HFFc6 (cell line): ENCODE data around the gene CIB1. TPM values are rescaled to one million over a fixed set of nuclear protein-coding genes. Genes with fewer than 3 reads are reported as not detected.

Source experiments
- DNase-seq: peaks from one replicate; pipeline ENCODE4 v3.0.0-alpha.2; 2018
- H3K27ac Mint-ChIP-seq: 2 replicates; pipeline ENCODE4 v1.8.0; 2020; ENCODE audit warnings: mild to moderate bottlenecking, mixed read lengths
- H3K27me3 Mint-ChIP-seq: 2 replicates; pipeline ENCODE4 v1.8.0; 2021; ENCODE audit warnings: mild to moderate bottlenecking, moderate library complexity, mixed read lengths; ENCODE audit not compliant: insufficient read depth
- H3K36me3 Mint-ChIP-seq: 2 replicates; pipeline ENCODE4 v1.8.0; 2021; ENCODE audit warnings: low read depth, mixed read lengths
- H3K4me1 Mint-ChIP-seq: 2 replicates; pipeline ENCODE4 v1.8.0; 2020; ENCODE audit warnings: low read depth, mixed read lengths
- H3K4me3 Mint-ChIP-seq: 2 replicates; pipeline ENCODE4 v1.8.0; 2020; ENCODE audit warnings: mild to moderate bottlenecking, moderate library complexity, mixed read lengths
- H3K9me3 Mint-ChIP-seq: 2 replicates; pipeline ENCODE4 v1.8.0; 2020; ENCODE audit warnings: mild to moderate bottlenecking, mixed read lengths
- CTCF ChIP-seq: fragments of 200-600 bp; sonication (generic); IDR thresholded peaks from 2 replicates; pipeline ENCODE4 v1.5.0; 2021; ENCODE audit warnings: antibody characterized with exemption, mild to moderate bottlenecking
- total RNA-seq, 6 experiments: library from RNA; stranded (reverse); fragmentation: NEBNext Ultra II Directional; extraction: Animal tissue kit (Norgen Biotek cat#: 25700); gene quantifications; 2 replicates in 1 of 6; 3 replicates in 5 of 6; pipeline ENCODE4 v1.2.3, GENCODE V29; 2021

CIB1 gene
- total RNA-seq, 6 experiments from 2014 or later: 73.5 to 82.2 (median 76.9) TPM

GRCh38 chr15:90208356-90208755 is 25.4 kb downstream of the CIB1 start:
- H3K9me3 Mint-ChIP-seq: no peaks in the 10 kb centered on the region
- H3K36me3 Mint-ChIP-seq: no peaks in the 10 kb centered on the region; the same call in 1 of the 2 replicates
- no peak overlapping the region for H3K27ac Mint-ChIP-seq
- DNase-seq: no peak
- TF ChIP-seq CTCF: no peak
- peaks cover 11% of the 10 kb centered on the region for H3K4me1 Mint-ChIP-seq
- no peak overlapping the region for H3K4me3 Mint-ChIP-seq
- no peaks in the 10 kb centered on the region; the same call in 1 of the 2 replicates for H3K27me3 Mint-ChIP-seq

GRCh38 chr15:90207252-90207651 is 26.5 kb downstream of the CIB1 start:
- DNase-seq: no peak
- Mint-ChIP-seq H3K27ac (no peak overlapping the region), H3K4me1 (peaks cover 16% of the 10 kb centered on the region), H3K27me3 (peaks cover 4% of the 10 kb centered on the region; the same call in 1 of the 2 replicates), H3K36me3 (no peaks in the 10 kb centered on the region; the same call in 1 of the 2 replicates), H3K4me3 (no peak overlapping the region), H3K9me3 (no peaks in the 10 kb centered on the region)
- TF ChIP-seq CTCF: no peak

- no peak overlapping the region for H3K4me3 Mint-ChIP-seq
- H3K36me3 Mint-ChIP-seq: no peaks in the 10 kb centered on the region; the same call in 1 of the 2 replicates
- no peak for DNase-seq
- peaks cover 6% of the 10 kb centered on the region for H3K4me1 Mint-ChIP-seq
- H3K27ac Mint-ChIP-seq: no peak overlapping the region
- peaks cover 4% of the 10 kb centered on the region; the same call in 1 of the 2 replicates for H3K27me3 Mint-ChIP-seq
- no peak for TF ChIP-seq CTCF
- H3K9me3 Mint-ChIP-seq: no peaks in the 10 kb centered on the region
Observed at GRCh38 chr15:90205886-90206285, 27.9 kb downstream of the CIB1 start.

- Mint-ChIP-seq H3K4me3 (no peak overlapping the region), H3K36me3 (no peaks in the 10 kb centered on the region; the same call in 1 of the 2 replicates), H3K27ac (no peak overlapping the region), H3K9me3 (no peaks in the 10 kb centered on the region), H3K27me3 (peaks cover 4% of the 10 kb centered on the region), H3K4me1 (peaks cover 6% of the 10 kb centered on the region)
- no peak for DNase-seq
- no peak for TF ChIP-seq CTCF
Observed at GRCh38 chr15:90205050-90205848, 28.5 kb downstream of the CIB1 start.

GRCh38 chr15:90203922-90204321 is 29.8 kb downstream of the CIB1 start:
- no peak overlapping the region for H3K4me3 Mint-ChIP-seq

More at GRCh38 chr15:90203922-90204321, 29.8 kb downstream of the CIB1 start:
- H3K4me1 Mint-ChIP-seq: peaks cover 6% of the 10 kb centered on the region
- H3K27ac Mint-ChIP-seq: no peak overlapping the region
- DNase-seq: no peak
- H3K9me3 Mint-ChIP-seq: no peaks in the 10 kb centered on the region
- H3K36me3 Mint-ChIP-seq: no peaks in the 10 kb centered on the region; the same call in 1 of the 2 replicates
- peaks cover 4% of the 10 kb centered on the region for H3K27me3 Mint-ChIP-seq
- no peak for TF ChIP-seq CTCF
